H1 (cell line): ENCODE data around the gene GRK5. TPM values are rescaled to one million over a fixed set of nuclear protein-coding genes. Genes with fewer than 3 reads are reported as not detected.

Experiments used
- polyA plus RNA-seq, 7 experiments: library from polyadenylated mRNA; depleted of rRNA in 3 of 7; stranded (reverse) in 5 of 7; unstranded in 2 of 7; fragments of >200 nt in 5 of 7; fragments of 200-250 nt in 2 of 7; gene quantifications; 1 replicate in 5 of 7; 2 replicates in 1 of 7; 4 replicates in 1 of 7; pipeline versions ENCODE4 v1.2.1 to v1.2.3, GENCODE V29; 2011 to 2013; ENCODE audit warnings: missing spikeins in 2 of 7, mixed read lengths in 2 of 7
- total RNA-seq: library from RNA; stranded (reverse); fragmentation: NEBNext Ultra II Directional; extraction: Animal tissue kit (Norgen Biotek cat#: 25700); gene quantifications from 2 replicates; pipeline ENCODE4 v1.2.1, GENCODE V29; 2021
- TF ChIP-seq, protein P1 (sequence below): IDR thresholded peaks from 2 replicates; pipeline ENCODE4 v1.6.1; 2012; ENCODE audit warnings: inconsistent platforms

Gene GRK5
- total and polyA plus RNA-seq, 2 of the 8 experiments (the other 6 are each of a cell fraction or from before 2014, with no cell fraction given) = 0.54 to 2.5 TPM

DNA sequence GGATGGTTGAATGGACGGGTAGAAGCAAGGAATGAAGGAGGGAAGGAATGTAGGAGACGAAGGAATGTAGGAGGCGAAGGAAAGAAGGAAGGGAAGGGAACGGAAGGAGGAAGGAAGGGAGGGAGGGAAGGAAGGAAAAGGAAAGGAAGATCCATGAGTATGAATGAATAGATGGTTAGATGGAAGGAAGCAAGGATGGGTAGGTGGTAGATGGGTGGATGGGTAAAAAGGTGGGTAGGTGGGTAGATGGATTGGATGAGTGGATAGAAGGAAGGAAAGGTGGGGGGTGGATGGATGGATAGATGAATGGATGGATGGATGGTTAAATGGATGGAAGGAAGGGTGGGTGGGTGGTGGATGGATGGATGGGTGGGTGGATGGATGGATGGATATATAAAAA lies 257.7 kb downstream of the GRK5 start (continued):
- TF ChIP-seq, protein P1, sequence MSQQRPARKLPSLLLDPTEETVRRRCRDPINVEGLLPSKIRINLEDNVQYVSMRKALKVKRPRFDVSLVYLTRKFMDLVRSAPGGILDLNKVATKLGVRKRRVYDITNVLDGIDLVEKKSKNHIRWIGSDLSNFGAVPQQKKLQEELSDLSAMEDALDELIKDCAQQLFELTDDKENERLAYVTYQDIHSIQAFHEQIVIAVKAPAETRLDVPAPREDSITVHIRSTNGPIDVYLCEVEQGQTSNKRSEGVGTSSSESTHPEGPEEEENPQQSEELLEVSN = no peak
